Duodenal mucosa (tissue), 2 donors: Measurements from ENCODE around the gene FOXO3.

Source experiments
- H3K27ac ChIP-seq: one replicate; pipeline ENCODE4 v1.7.0; 2013; ENCODE audit warnings: low read depth, low read length
- H3K27me3 ChIP-seq, 2 donors: one replicate each; pipeline ENCODE4 v1.7.0; 2013; ENCODE audit warnings: low read length in 2 of 2, control low read depth in 1 of 2; ENCODE audit not compliant: insufficient read depth in 2 of 2, control insufficient read depth in 1 of 2
- H3K36me3 ChIP-seq, 2 donors: one replicate each; pipeline ENCODE4 v1.7.0; 2013; ENCODE audit warnings: low read length in 2 of 2, control low read depth in 1 of 2; ENCODE audit not compliant: insufficient read depth in 2 of 2, control insufficient read depth in 1 of 2
- H3K4me1 ChIP-seq, 2 donors: one replicate each; pipeline ENCODE4 v1.7.0; 2013; ENCODE audit warnings: low read length in 2 of 2, control low read depth in 1 of 2; ENCODE audit not compliant: insufficient read depth in 2 of 2, control insufficient read depth in 1 of 2
- H3K4me3 ChIP-seq, 2 donors: one replicate each; pipeline ENCODE4 v1.7.0; 2013; ENCODE audit warnings: low read length in 2 of 2, low read depth in 1 of 2
- H3K9ac ChIP-seq, 2 donors: one replicate each; pipeline ENCODE4 v1.7.0; 2013; ENCODE audit warnings: low read length in 2 of 2, low read depth in 1 of 2
- H3K9me3 ChIP-seq, 2 donors: one replicate each; pipeline ENCODE4 v1.7.0; 2013; ENCODE audit warnings: low read length in 2 of 2, control low read depth in 1 of 2; ENCODE audit not compliant: control insufficient read depth in 1 of 2

FOXO3 gene

DNA sequence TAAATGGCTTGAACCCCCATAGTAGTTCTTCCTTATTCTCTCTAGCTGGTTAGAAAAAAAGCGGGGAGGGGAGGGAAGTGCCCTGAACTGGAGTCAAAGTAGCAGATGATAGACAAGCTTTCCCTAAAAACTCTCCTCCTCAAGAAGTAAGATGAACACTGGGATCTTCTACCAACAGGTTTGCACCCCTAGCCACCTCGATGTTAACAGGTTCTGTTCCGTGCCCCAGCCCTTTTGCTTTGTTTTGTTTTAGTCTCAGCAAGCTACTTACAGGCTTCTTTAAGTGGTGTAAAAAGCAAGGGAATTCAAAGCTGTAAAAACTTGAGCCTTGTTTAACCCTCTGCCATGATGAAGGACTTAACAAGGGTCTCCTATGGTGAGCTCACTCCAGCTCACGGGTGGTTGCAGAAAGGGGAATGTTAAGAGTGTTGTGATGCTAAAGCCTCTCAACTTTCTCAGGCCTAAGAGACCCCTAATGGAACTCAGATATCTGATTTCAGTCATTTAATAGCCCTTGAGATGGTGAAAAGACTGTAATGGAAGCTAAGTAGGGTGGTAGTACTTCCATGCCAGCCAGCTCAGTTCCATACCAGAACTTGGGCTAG lies 106.0 kb downstream of the FOXO3 start:
- Histone ChIP-seq H3K9ac (no peak overlapping the region), H3K27me3 (no peaks in the 10 kb centered on the region), H3K36me3 (peaks cover 5 to 10% of the 10 kb centered on the region in 2 donors), H3K27ac (no peak overlapping the region), H3K4me3 (no peak overlapping the region), H3K9me3 (no peaks in the 10 kb centered on the region), H3K4me1 (peaks cover 7 to 15% of the 10 kb centered on the region in 2 donors)

- H3K4me1 ChIP-seq = peaks cover 19 to 27% of the 10 kb centered on the region in 2 donors
These were observed 107.3 kb downstream of the FOXO3 start for GRCh38 chr6:108667993-108668392.

DNA sequence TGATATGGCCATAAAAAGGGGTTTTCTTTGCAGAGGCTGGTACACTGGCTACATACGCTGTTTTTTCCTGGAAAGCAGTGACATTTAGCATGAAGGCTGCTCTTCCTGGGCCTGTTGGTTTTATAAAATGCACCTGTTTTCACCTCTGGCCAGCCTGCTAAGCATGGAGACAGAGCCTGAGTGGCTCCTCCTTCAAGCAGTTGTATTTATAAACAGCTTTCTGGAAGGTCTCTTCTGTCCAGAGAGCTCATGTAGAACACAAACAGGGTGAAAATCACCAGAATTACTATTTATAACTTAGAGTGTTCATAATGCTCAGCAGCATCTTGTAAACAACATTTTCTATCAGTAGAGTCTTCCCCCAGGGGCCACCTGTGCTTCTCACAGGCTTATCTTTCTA lies 109.0 kb downstream of the FOXO3 start:
- H3K4me1 ChIP-seq = peaks cover 28 to 30% of the 10 kb centered on the region in 2 donors

More at GRCh38 chr6:108667993-108668392, 107.3 kb downstream of the FOXO3 start:
- H3K9me3 ChIP-seq = no peaks in the 10 kb centered on the region
- H3K27ac ChIP-seq = no peak overlapping the region
- H3K9ac ChIP-seq = no peak overlapping the region
- H3K36me3 ChIP-seq = peaks cover 5 to 10% of the 10 kb centered on the region in 2 donors
- H3K4me3 ChIP-seq = no peak overlapping the region
- no peaks in the 10 kb centered on the region for H3K27me3 ChIP-seq

DNA sequence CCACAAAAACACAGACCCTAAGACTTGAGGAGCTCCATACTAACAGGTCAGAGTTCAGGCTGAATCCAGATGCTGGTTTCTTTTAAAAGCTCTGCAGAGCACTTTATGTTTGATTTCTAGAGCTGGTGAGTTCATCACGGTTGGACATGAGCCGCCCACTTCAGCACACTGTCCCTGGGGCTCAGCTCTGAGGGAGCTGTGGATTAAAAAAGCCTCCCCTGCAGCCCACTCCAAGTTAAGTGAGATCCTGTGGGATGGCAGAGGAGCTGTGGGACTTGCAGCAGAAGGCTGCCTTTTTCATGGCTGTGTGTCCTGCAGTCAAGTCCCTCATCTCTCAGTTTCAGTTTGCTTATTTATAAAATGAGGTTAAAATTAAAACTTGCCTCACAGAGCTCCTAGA lies 110.5 kb downstream of the FOXO3 start:
- Histone ChIP-seq H3K27me3 (no peaks in the 10 kb centered on the region), H3K4me3 (no peak overlapping the region), H3K36me3 (no peaks in the 10 kb centered on the region), H3K9me3 (no peaks in the 10 kb centered on the region), H3K9ac (no peak overlapping the region), H3K27ac (no peak overlapping the region), H3K4me1 (peaks cover 38 to 40% of the 10 kb centered on the region in 2 donors)

More for the DNA sequence above, 109.0 kb downstream of the FOXO3 start:
- Histone ChIP-seq H3K27ac (no peak overlapping the region), H3K36me3 (peaks cover 3 to 5% of the 10 kb centered on the region in 2 donors), H3K9ac (no peak overlapping the region), H3K27me3 (no peaks in the 10 kb centered on the region), H3K9me3 (no peaks in the 10 kb centered on the region), H3K4me3 (no peak overlapping the region)

GRCh38 chr6:108671790-108672189 lies 111.1 kb downstream of the FOXO3 start:
- H3K36me3 ChIP-seq = no peaks in the 10 kb centered on the region
- H3K4me1 ChIP-seq = peaks cover 38 to 40% of the 10 kb centered on the region in 2 donors
- no peaks in the 10 kb centered on the region for H3K27me3 ChIP-seq
- no peak overlapping the region for H3K4me3 ChIP-seq
- no peak overlapping the region for H3K9ac ChIP-seq
- H3K9me3 ChIP-seq = no peaks in the 10 kb centered on the region
- H3K27ac ChIP-seq = no peak overlapping the region

DNA sequence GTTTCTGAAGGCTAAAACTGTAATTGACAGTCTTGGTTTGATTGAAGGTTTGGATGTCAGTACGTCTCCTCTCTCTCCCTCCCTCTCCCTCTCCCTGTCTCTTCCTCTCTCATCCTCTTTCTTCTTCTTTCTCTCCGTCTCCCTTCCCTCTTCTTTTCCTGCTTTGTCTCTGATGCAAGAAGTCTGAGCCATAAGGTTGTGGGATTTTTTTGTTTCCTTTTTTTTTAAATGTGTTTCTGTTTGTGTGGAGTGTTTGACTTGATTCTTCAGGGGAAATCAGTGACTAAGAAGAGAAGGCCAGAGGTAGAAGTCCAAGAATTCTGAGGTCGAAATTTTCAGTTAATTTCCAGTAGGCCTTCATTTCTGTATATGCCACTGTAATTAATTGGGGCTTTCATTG lies 111.9 kb downstream of the FOXO3 start:
- Histone ChIP-seq H3K9me3 (no peaks in the 10 kb centered on the region), H3K4me3 (no peak overlapping the region), H3K36me3 (no peaks in the 10 kb centered on the region), H3K4me1 (peaks cover 40 to 42% of the 10 kb centered on the region in 2 donors), H3K9ac (no peak overlapping the region), H3K27ac (no peak overlapping the region), H3K27me3 (no peaks in the 10 kb centered on the region)

- Histone ChIP-seq H3K27ac (no peak overlapping the region), H3K4me3 (no peak overlapping the region), H3K4me1 (peaks cover 40 to 42% of the 10 kb centered on the region in 2 donors), H3K27me3 (no peaks in the 10 kb centered on the region), H3K36me3 (no peaks in the 10 kb centered on the region), H3K9me3 (no peaks in the 10 kb centered on the region), H3K9ac (no peak overlapping the region)
These were observed 112.4 kb downstream of the FOXO3 start for GRCh38 chr6:108673153-108673552.

DNA sequence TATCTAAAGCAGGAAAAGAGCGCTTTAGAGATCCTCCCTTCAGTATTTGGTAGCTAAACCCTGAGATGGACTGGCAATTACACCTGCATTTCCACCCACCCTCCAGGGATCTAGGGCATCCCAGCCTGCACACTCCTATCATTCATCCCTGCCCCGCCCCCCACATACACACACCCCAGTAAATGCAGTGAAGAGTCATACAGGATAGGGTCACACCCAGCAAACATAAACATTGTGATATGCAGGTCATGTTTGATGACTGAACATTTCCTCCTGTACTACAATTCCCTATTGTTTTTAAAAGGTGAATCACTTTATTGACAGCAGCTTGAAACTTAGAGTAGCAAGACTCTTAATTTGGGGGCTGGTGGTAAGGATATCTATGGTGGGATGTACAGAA lies 112.9 kb downstream of the FOXO3 start:
- H3K9me3 ChIP-seq = no peaks in the 10 kb centered on the region
- H3K27me3 ChIP-seq = no peaks in the 10 kb centered on the region
- H3K9ac ChIP-seq = no peak overlapping the region
- H3K4me1 ChIP-seq = peaks cover 40 to 42% of the 10 kb centered on the region in 2 donors
- H3K4me3 ChIP-seq = no peak overlapping the region
- H3K27ac ChIP-seq = no peak overlapping the region
- no peaks in the 10 kb centered on the region for H3K36me3 ChIP-seq

GRCh38 chr6:108675226-108676200 lies 114.8 kb downstream of the FOXO3 start:
- H3K9me3 ChIP-seq = no peaks in the 10 kb centered on the region
- no peaks in the 10 kb centered on the region for H3K27me3 ChIP-seq
- H3K36me3 ChIP-seq = peaks cover 0 to 5% of the 10 kb centered on the region in 2 donors
- no peak overlapping the region for H3K4me3 ChIP-seq
- H3K9ac ChIP-seq = no peak overlapping the region
- no peak overlapping the region for H3K27ac ChIP-seq
- peaks cover 36 to 40% of the 10 kb centered on the region in 2 donors for H3K4me1 ChIP-seq

DNA sequence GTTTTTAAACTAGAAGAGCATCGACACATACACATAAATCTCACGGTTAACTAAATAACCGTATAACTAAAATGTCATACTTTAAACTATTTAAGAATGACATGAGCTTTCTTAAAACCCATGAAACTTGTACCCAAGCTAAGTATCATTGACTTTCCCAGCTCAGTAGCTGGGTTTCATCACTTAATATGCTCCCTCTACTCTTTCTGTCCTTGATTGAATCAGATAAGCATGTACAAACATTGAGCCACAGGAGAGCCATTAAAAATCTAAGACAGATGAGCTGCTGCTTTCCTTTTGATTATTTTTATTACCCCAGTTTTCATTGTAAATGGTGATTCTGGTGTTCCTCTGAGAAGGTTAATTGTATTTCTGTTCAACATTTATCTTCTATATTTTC lies 115.8 kb downstream of the FOXO3 start:
- H3K36me3 ChIP-seq = peaks cover 0 to 5% of the 10 kb centered on the region in 2 donors
- H3K4me3 ChIP-seq = no peak overlapping the region
- peaks cover 28 to 35% of the 10 kb centered on the region in 2 donors for H3K4me1 ChIP-seq
- H3K27me3 ChIP-seq = no peaks in the 10 kb centered on the region
- H3K9ac ChIP-seq = no peak overlapping the region
- no peak overlapping the region for H3K27ac ChIP-seq
- H3K9me3 ChIP-seq = no peaks in the 10 kb centered on the region
